IMR-90 (cell line): Measurements from ENCODE around the gene DENND1C. TPM values are rescaled to one million over a fixed set of nuclear protein-coding genes. Genes with fewer than 3 reads are reported as not detected.

Source experiments
- ATAC-seq: fragments of 200-7000 bp; cut with Tn5 transposase; 2 replicates; pipeline ENCODE4 v1.9.1; 2020; ENCODE audit warnings: low read depth, mild to moderate bottlenecking, moderate library complexity
- BruUV-seq: library from RNA; stranded (reverse); fragments of 400-500 nt; replicated peaks from 2 replicates; lab custom pipeline; 2021; lab: Mats Ljungman, UMichigan
- CTCF ChIA-PET: fragments of 300-600 bp; formaldehyde crosslinking; extraction: SDS; loops from one replicate; lab custom pipeline; 2021; ENCODE audit warnings: antibody characterized with exemption; lab: Yijun Ruan, JAX
- POLR2A ChIA-PET: fragments of 300-600 bp; sonication (Branson Sonifier 250); formaldehyde crosslinking; loops from one replicate; lab custom pipeline; 2022; ENCODE audit warnings: antibody characterized with exemption; ENCODE audit not compliant: unreplicated experiment; lab: Charles Lee
- DNase-seq: peaks from one replicate; pipeline ENCODE4 v3.0.0; 2013
- H2AFZ ChIP-seq: replicated peaks from 2 replicates; pipeline ENCODE3; 2013; ENCODE audit warnings: low read length, mild to moderate bottlenecking; ENCODE audit not compliant: poor library complexity
- H2AK5ac ChIP-seq: 2 replicates; pipeline ENCODE4 v1.6.1; 2013; ENCODE audit warnings: low read depth, low read length, inconsistent platforms
- H2AK9ac ChIP-seq: replicated peaks from 2 replicates; pipeline ENCODE3; 2013; ENCODE audit warnings: mild to moderate bottlenecking, low read depth, low read length, moderate library complexity; ENCODE audit not compliant: poor library complexity
- H2BK120ac ChIP-seq: 2 replicates; pipeline ENCODE4 v1.6.1; 2013; ENCODE audit warnings: low read depth, low read length, inconsistent platforms
- H2BK15ac ChIP-seq: 3 replicates; pipeline ENCODE4 v1.6.1; 2013; ENCODE audit warnings: low read depth, low read length, inconsistent platforms
- H2BK20ac ChIP-seq: 2 replicates; pipeline ENCODE4 v1.6.1; 2013; ENCODE audit warnings: low read depth, mild to moderate bottlenecking, inconsistent platforms, low read length, moderate library complexity
- H2BK5ac ChIP-seq: 2 replicates; pipeline ENCODE4 v1.6.1; 2013; ENCODE audit warnings: mild to moderate bottlenecking, low read depth, low read length, inconsistent platforms; ENCODE audit not compliant: poor library complexity, severe bottlenecking
- H3K14ac ChIP-seq: replicated peaks from 2 replicates; pipeline ENCODE4 v1.6.1; 2013; ENCODE audit warnings: low read depth, low read length, inconsistent platforms
- H3K18ac ChIP-seq: 2 replicates; pipeline ENCODE4 v1.6.1; 2013; ENCODE audit warnings: low read depth, low read length, control low read depth
- H3K23ac ChIP-seq: 2 replicates; pipeline ENCODE4 v1.6.1; 2013; ENCODE audit warnings: low read depth, low read length, inconsistent platforms
- H3K27ac ChIP-seq: 2 replicates; pipeline ENCODE4 v1.5.1; 2013; ENCODE audit warnings: mild to moderate bottlenecking, control low read depth, low read length; ENCODE audit not compliant: insufficient read depth
- H3K27me3 ChIP-seq: 2 replicates; pipeline ENCODE4 v1.6.1; 2013; ENCODE audit warnings: low read length; ENCODE audit not compliant: control insufficient read depth, insufficient read depth
- H3K36me3 ChIP-seq: 2 replicates; pipeline ENCODE4 v1.6.1; 2013; ENCODE audit warnings: low read length, mixed read lengths; ENCODE audit not compliant: control insufficient read depth, insufficient read depth
- H3K4ac ChIP-seq: 2 replicates; pipeline ENCODE4 v1.6.1; 2013; ENCODE audit warnings: low read depth, low read length, inconsistent platforms
- H3K4me1 ChIP-seq: 2 replicates; pipeline ENCODE4 v1.6.1; 2013; ENCODE audit warnings: low read length, mixed read lengths; ENCODE audit not compliant: control insufficient read depth, insufficient read depth
- H3K4me2 ChIP-seq: 2 replicates; pipeline ENCODE4 v1.6.1; 2013; ENCODE audit warnings: low read depth, mild to moderate bottlenecking, control low read depth, low read length, moderate library complexity
- H3K4me3 ChIP-seq: 2 replicates; pipeline ENCODE4 v1.5.1; 2013; ENCODE audit warnings: low read depth, mild to moderate bottlenecking, control low read depth, low read length, moderate library complexity; ENCODE audit not compliant: insufficient read depth
- H3K56ac ChIP-seq: 2 replicates; pipeline ENCODE4 v1.6.1; 2013; ENCODE audit warnings: low read length, inconsistent platforms; ENCODE audit not compliant: insufficient read depth; ENCODE audit errors: extremely low read depth
- H3K79me1 ChIP-seq, 2 experiments: 2 replicates each; pipeline ENCODE4 v1.6.1; 2013; ENCODE audit warnings: low read length in 2 of 2, inconsistent platforms in 1 of 2, low read depth in 1 of 2
- H3K9ac ChIP-seq: 2 replicates; pipeline ENCODE4 v1.6.1; 2013; ENCODE audit warnings: low read depth, low read length, control low read depth
- H3K9me1 ChIP-seq: 2 replicates; pipeline ENCODE4 v1.6.1; 2013; ENCODE audit warnings: low read length, inconsistent platforms; ENCODE audit not compliant: insufficient read depth
- H3K9me3 ChIP-seq: 2 replicates; pipeline ENCODE4 v1.6.1; 2013; ENCODE audit warnings: low read length; ENCODE audit not compliant: control insufficient read depth, insufficient read depth
- H4K20me1 ChIP-seq: 2 replicates; pipeline ENCODE4 v1.6.1; 2013; ENCODE audit warnings: low read length, inconsistent platforms; ENCODE audit not compliant: insufficient read depth
- H4K5ac ChIP-seq: 2 replicates; pipeline ENCODE4 v1.6.1; 2013; ENCODE audit warnings: mild to moderate bottlenecking, low read depth, low read length, control low read depth
- H4K8ac ChIP-seq, 2 experiments: 2 replicates each; pipeline ENCODE4 v1.6.1; 2013; ENCODE audit warnings: low read depth in 2 of 2, low read length in 2 of 2, control low read depth in 1 of 2, inconsistent platforms in 1 of 2
- H4K91ac ChIP-seq: 2 replicates; pipeline ENCODE4 v1.6.1; 2013; ENCODE audit warnings: low read depth, low read length, inconsistent platforms; ENCODE audit not compliant: insufficient read depth
- BHLHE40 ChIP-seq: fragments of 150-350 bp; IDR thresholded peaks from 2 replicates; pipeline ENCODE4 v1.6.1; 2016; ENCODE audit warnings: mild to moderate bottlenecking, low read depth, low read length
- CTCF ChIP-seq: conservative IDR thresholded peaks from 2 replicates; pipeline ENCODE4 v1.5.1; 2012; ENCODE audit warnings: mild to moderate bottlenecking, low read depth, low read length, improper control_type of control experiment
- ELK1 ChIP-seq: fragments of 150-350 bp; IDR thresholded peaks from 2 replicates; pipeline ENCODE4 v1.6.1; 2016; ENCODE audit warnings: low read depth, mild to moderate bottlenecking, low read length, moderate library complexity, borderline replicate concordance
- FOS ChIP-seq: fragments of 150-350 bp; IDR thresholded peaks from 2 replicates; pipeline ENCODE4 v1.6.1; 2016; ENCODE audit warnings: low read depth, low read length
- MXI1 ChIP-seq: IDR thresholded peaks from 2 replicates; pipeline ENCODE4 v1.6.1; 2012; ENCODE audit warnings: low read depth, mild to moderate bottlenecking, low read length, moderate library complexity, borderline replicate concordance
- NFE2L2 ChIP-seq: fragments of 150-350 bp; IDR thresholded peaks from 2 replicates; pipeline ENCODE4 v1.6.1; 2016; ENCODE audit warnings: low read depth, mild to moderate bottlenecking, low read length
- POLR2A ChIP-seq: IDR thresholded peaks from 2 replicates; pipeline ENCODE4 v1.6.1; 2012; ENCODE audit warnings: mild to moderate bottlenecking, low read depth, low read length
- RCOR1 ChIP-seq: IDR thresholded peaks from 2 replicates; pipeline ENCODE4 v1.6.1; 2012; ENCODE audit warnings: mild to moderate bottlenecking, low read length, improper control_type of control experiment; ENCODE audit not compliant: insufficient replicate concordance
- RFX5 ChIP-seq: IDR thresholded peaks from 2 replicates; pipeline ENCODE4 v1.8.0; 2012; ENCODE audit warnings: low read depth, mild to moderate bottlenecking, low read length, moderate library complexity
- SMC3 ChIP-seq: fragments of 150-350 bp; IDR thresholded peaks from 2 replicates; pipeline ENCODE4 v1.6.1; 2016; ENCODE audit warnings: low read depth, mild to moderate bottlenecking, antibody characterized with exemption, low read length, moderate library complexity
- USF2 ChIP-seq: fragments of 150-350 bp; IDR thresholded peaks from 2 replicates; pipeline ENCODE4 v1.6.1; 2017; ENCODE audit warnings: mild to moderate bottlenecking, antibody characterized with exemption, low read length, low read depth
- WGBS, 2 experiments: methylation state at CpG; one replicate each; pipeline versions ENCODE4 v1.1.5 to v1.1.7; 2013; ENCODE audit warnings: missing lambda C conversion rate in 2 of 2; ENCODE audit not compliant: insufficient read length in 1 of 2; ENCODE audit errors: extremely low coverage in 2 of 2; 5-methylcytosine and 5-hydroxymethylcytosine counted together
- dilution Hi-C: fragments of 300-500 bp; cut with HindIII; formaldehyde crosslinking; loops from one replicate; pipeline ENCODE4 v1.14.3; 2018; ENCODE audit warnings: low sequenced_read_pairs; ENCODE audit not compliant: unreplicated experiment
- in situ Hi-C: fragments of 300-500 bp; cut with MboI; formaldehyde crosslinking; loops from 3 replicates; pipeline ENCODE4 v1.14.3; 2019; ENCODE audit warnings: low sequenced_read_pairs, inconsistent platforms, mixed read lengths
- intact Hi-C: fragments of 100-400 bp; cut with micrococcal nuclease; formaldehyde crosslinking; loops from 2 replicates; pipeline ENCODE4 v1.10.0; 2022
- polyA plus RNA-seq, 3 experiments: library from polyadenylated mRNA; depleted of rRNA; stranded (reverse); fragments of >200 nt; gene quantifications; 2 replicates each; pipeline ENCODE4 v1.2.3, GENCODE V29; 2012; ENCODE audit warnings: low replicate concordance in 1 of 3
- total RNA-seq: library from RNA; depleted of rRNA; stranded (reverse); fragments of >200 nt; gene quantifications from 2 replicates; pipeline ENCODE4 v1.2.3, GENCODE V29; 2012

Gene DENND1C
- total and polyA plus RNA-seq, 2 of the 4 experiments (the other 2 are of a cell fraction), result not detected

- intact Hi-C loops, result loop anchor here (2.0 kb wide), 1 partner anchor 312 kb away; the partner anchor contains the start of gene GPR108
Measured at GRCh38 chr19:6424939-6425731, 56.5 kb downstream of the DENND1C start.

More at GRCh38 chr19:6424939-6425731, 56.5 kb downstream of the DENND1C start:
- no peak overlapping the region for H3K4me3 ChIP-seq
- BruUV-seq, result no TSS peak
- peak overlapping the region; percentile 76 for H3K4ac ChIP-seq
- ATAC-seq, result peak; percentile 89
- H4K5ac ChIP-seq, result peak overlapping the region; percentile 96
- peaks cover 0 to 29% of the 10 kb centered on the region in 2 experiments; a peak in 2 of 4 replicates for H3K79me1 ChIP-seq
- peak overlapping the region; percentile 16 for H2BK5ac ChIP-seq
- H3K9me3 ChIP-seq, result peaks cover 3% of the 10 kb centered on the region; the same call in 1 of the 2 replicates
- no peak overlapping the region for H3K23ac ChIP-seq
- H3K4me2 ChIP-seq, result no peak overlapping the region
- H4K91ac ChIP-seq, result peak overlapping the region; percentile 86
- no peak overlapping the region for H3K56ac ChIP-seq
- DNase-seq, result peak; percentile 100
- peak overlapping the region; percentile 95 for H2AFZ ChIP-seq
- H3K27me3 ChIP-seq, result peaks cover 7% of the 10 kb centered on the region; the same call in 1 of the 2 replicates
- peaks cover 3% of the 10 kb centered on the region; the same call in 1 of the 2 replicates for H3K9me1 ChIP-seq
- H3K27ac ChIP-seq, result peak overlapping the region; percentile 40
- no peak overlapping the region for H2AK5ac ChIP-seq
- in situ Hi-C loops (no loop called here), dilution Hi-C loops (no loop called here)
- no peak overlapping the region for H3K9ac ChIP-seq
- H4K20me1 ChIP-seq, result peaks cover 40% of the 10 kb centered on the region
- WGBS, 2 experiments, result 4% methylated on average over 18 of the region's 43 CpGs; no CpG with 5 or more reads in 1 of the 2 experiments
- peaks cover 14% of the 10 kb centered on the region for H3K36me3 ChIP-seq
- CTCF ChIA-PET, result interaction anchor here (0.5 to 0.6 kb wide), 2 partner anchors 15 to 21 kb away, joined by 3 to 6 read pairs; no protein-coding TSS in a partner anchor
- H2BK20ac ChIP-seq, result no peak overlapping the region; the same call in 1 of the 2 replicates
- H3K18ac ChIP-seq, result no peak overlapping the region; the same call in 1 of the 2 replicates
- TF ChIP-seq NFE2L2, result no peak; the same call in 1 of the 2 replicates
- peak; percentile 89 for TF ChIP-seq BHLHE40
- no peak for TF ChIP-seq MXI1
- no peak for TF ChIP-seq CTCF
- no peak for TF ChIP-seq RCOR1
- TF ChIP-seq USF2, result peak; percentile 97
- peak; percentile 99 for TF ChIP-seq FOS
- TF ChIP-seq SMC3, result no peak
- no peak for TF ChIP-seq ELK1
- no peak for TF ChIP-seq POLR2A
- no peak for TF ChIP-seq RFX5
- no peak overlapping the region for H2BK15ac ChIP-seq
- peak overlapping the region; percentile 59 for H2AK9ac ChIP-seq
- H4K8ac ChIP-seq, result peak overlapping the region; percentile 97 to 100
- no peak overlapping the region; the same call in 1 of the 2 replicates for H2BK120ac ChIP-seq
- POLR2A ChIA-PET, result interaction anchor here (0.6 kb wide), 1 partner anchor 71 kb away, joined by 4 read pairs; no protein-coding TSS in a partner anchor
- H3K4me1 ChIP-seq, result peaks cover 2% of the 10 kb centered on the region; the same call in 1 of the 2 replicates
- peak overlapping the region; percentile 57 for H3K14ac ChIP-seq
